Common myeloid progenitor, CD34-positive (primary cell): ENCODE data around the gene GNAL.

Source experiments
- CTCF ChIA-PET: fragments of 350-600 bp; sonication (Branson Sonifier 250); formaldehyde crosslinking; loops from one replicate; lab custom pipeline; 2021; ENCODE audit warnings: antibody characterized with exemption; lab: Charles Lee
- POLR2A ChIA-PET: fragments of 350-600 bp; sonication (Branson Sonifier 250); formaldehyde crosslinking; loops from one replicate; lab custom pipeline; 2021; ENCODE audit warnings: antibody characterized with exemption; lab: Charles Lee
- DNase-seq, 3 donors: peaks; one replicate each; pipeline versions ENCODE4 v3.0.0 to v3.0.0-alpha.2; 2013
- H3K27ac ChIP-seq, 2 experiments: 1 replicate in 1 of 2; 2 replicates in 1 of 2; pipeline ENCODE4 v1.7.0; 2013; ENCODE audit warnings: inconsistent platforms in 2 of 2, low read length in 2 of 2, mild to moderate bottlenecking in 2 of 2, low read depth in 1 of 2, moderate library complexity in 1 of 2; ENCODE audit not compliant: severe bottlenecking in 2 of 2, insufficient read depth in 1 of 2, poor library complexity in 1 of 2
- H3K27me3 ChIP-seq, 5 experiments: replicated peaks in 2 of 5; 1 replicate in 3 of 5; 2 replicates in 2 of 5; pipeline versions ENCODE4 v1.6.1 to v1.7.0; 2013; ENCODE audit warnings: low read length in 4 of 5, mild to moderate bottlenecking in 2 of 5, moderate library complexity in 2 of 5, inconsistent platforms in 1 of 5; ENCODE audit not compliant: insufficient read depth in 5 of 5, control insufficient read depth in 4 of 5
- H3K36me3 ChIP-seq, 4 experiments: 1 replicate in 2 of 4; 2 replicates in 2 of 4; pipeline versions ENCODE4 v1.6.1 to v1.7.0; 2013; ENCODE audit warnings: low read length in 3 of 4, control low read depth in 1 of 4, mild to moderate bottlenecking in 1 of 4; ENCODE audit not compliant: control insufficient read depth in 4 of 4, insufficient read depth in 4 of 4
- H3K4me1 ChIP-seq, 4 experiments: 1 replicate in 3 of 4; 2 replicates in 1 of 4; pipeline versions ENCODE4 v1.6.1 to v1.7.1; 2013; ENCODE audit warnings: low read length in 3 of 4, mild to moderate bottlenecking in 3 of 4, control low read depth in 1 of 4, inconsistent platforms in 1 of 4, moderate library complexity in 1 of 4; ENCODE audit not compliant: control insufficient read depth in 4 of 4, insufficient read depth in 4 of 4; ENCODE audit errors: control extremely low read depth in 1 of 4
- H3K4me3 ChIP-seq, 7 experiments: 1 replicate in 4 of 7; 2 replicates in 3 of 7; pipeline versions ENCODE4 v1.5.1 to v1.7.0; 2013; ENCODE audit warnings: mild to moderate bottlenecking in 7 of 7, low read length in 6 of 7, moderate library complexity in 6 of 7, inconsistent platforms in 2 of 7, low read depth in 2 of 7, control low read depth in 1 of 7; ENCODE audit not compliant: insufficient read depth in 4 of 7, control insufficient read depth in 1 of 7; ENCODE audit errors: extremely low read depth in 1 of 7
- H3K9me3 ChIP-seq, 5 experiments: 1 replicate in 4 of 5; 2 replicates in 1 of 5; pipeline versions ENCODE4 v1.6.1 to v1.7.1; 2013; ENCODE audit warnings: low read length in 4 of 5, mild to moderate bottlenecking in 2 of 5, inconsistent platforms in 1 of 5, low read depth in 1 of 5, moderate library complexity in 1 of 5; ENCODE audit not compliant: control insufficient read depth in 4 of 5, insufficient read depth in 2 of 5; ENCODE audit errors: control extremely low read depth in 1 of 5
- WGBS: methylation state at CpG from one replicate; pipeline ENCODE4 v1.1.5; 2013; ENCODE audit not compliant: insufficient coverage; 5-methylcytosine and 5-hydroxymethylcytosine counted together

Gene GNAL

GRCh38 chr18:11784674-11785304 is 95.7 kb downstream of the GNAL start:
- H3K36me3 ChIP-seq = no peaks in the 10 kb centered on the region
- H3K9me3 ChIP-seq = no peaks in the 10 kb centered on the region
- H3K4me1 ChIP-seq = peaks cover 0 to 2% (median 0%) of the 10 kb centered on the region in 4 experiments
- DNase-seq = no peak
- no peak overlapping the region for H3K4me3 ChIP-seq
- WGBS = 100% methylated on average over 2 of the region's 6 CpGs
- no peak overlapping the region for H3K27ac ChIP-seq
- CTCF ChIA-PET = no interaction called here
- POLR2A ChIA-PET = no interaction called here
- H3K27me3 ChIP-seq = peaks cover 0 to 9% (median 2%) of the 10 kb centered on the region in 5 experiments

- H3K4me1 ChIP-seq = peaks cover 0 to 2% (median 0%) of the 10 kb centered on the region in 4 experiments
- WGBS = 25% methylated on average over 6 of the region's 9 CpGs
- H3K9me3 ChIP-seq = no peaks in the 10 kb centered on the region
- no peak overlapping the region for H3K27ac ChIP-seq
- ChIA-PET CTCF (no interaction called here), POLR2A (no interaction called here)
- no peak for DNase-seq
- H3K36me3 ChIP-seq = no peaks in the 10 kb centered on the region
- peaks cover 0 to 6% (median 2%) of the 10 kb centered on the region in 5 experiments for H3K27me3 ChIP-seq
- no peak overlapping the region for H3K4me3 ChIP-seq
Measured at GRCh38 chr18:11785444-11786055, 96.5 kb downstream of the GNAL start.

- ChIA-PET POLR2A (no interaction called here), CTCF (interaction anchor here (0.8 to 1.4 kb wide), 2 partner anchors 8 to 53 kb away, joined by 3 read pairs; no protein-coding TSS in a partner anchor)
Measured at GRCh38 chr18:11789716-11790510, 100.8 kb downstream of the GNAL start.

GRCh38 chr18:11791131-11791530 is 102.1 kb downstream of the GNAL start:
- Histone ChIP-seq H3K4me1 (no peaks in the 10 kb centered on the region), H3K4me3 (no peak overlapping the region), H3K36me3 (no peaks in the 10 kb centered on the region), H3K27ac (no peak overlapping the region), H3K9me3 (no peaks in the 10 kb centered on the region), H3K27me3 (peaks cover 0 to 3% (median 0%) of the 10 kb centered on the region in 5 experiments)
- no peak for DNase-seq
- WGBS = 80% methylated on average over 3 of the region's 3 CpGs
- POLR2A ChIA-PET = no interaction called here
- CTCF ChIA-PET = interaction anchor here (0.9 to 1.4 kb wide), 3 partner anchors 9 to 63 kb away, joined by 3 read pairs; no protein-coding TSS in a partner anchor

More at GRCh38 chr18:11789716-11790510, 100.8 kb downstream of the GNAL start:
- H3K27me3 ChIP-seq = peaks cover 0 to 3% (median 0%) of the 10 kb centered on the region in 5 experiments
- no peak overlapping the region for H3K4me3 ChIP-seq
- WGBS = 93% methylated on average over 5 of the region's 7 CpGs
- no peaks in the 10 kb centered on the region for H3K36me3 ChIP-seq
- H3K4me1 ChIP-seq = peaks cover 0 to 2% (median 0%) of the 10 kb centered on the region in 4 experiments
- no peak overlapping the region for H3K27ac ChIP-seq
- no peak for DNase-seq
- H3K9me3 ChIP-seq = no peaks in the 10 kb centered on the region

GRCh38 chr18:11792632-11793031 is 103.6 kb downstream of the GNAL start:
- DNase-seq = no peak
- H3K4me1 ChIP-seq = no peaks in the 10 kb centered on the region
- no peaks in the 10 kb centered on the region for H3K9me3 ChIP-seq
- H3K4me3 ChIP-seq = no peak overlapping the region
- CTCF ChIA-PET = no interaction called here
- POLR2A ChIA-PET = no interaction called here
- H3K27ac ChIP-seq = no peak overlapping the region
- H3K36me3 ChIP-seq = no peaks in the 10 kb centered on the region
- peaks cover 0 to 3% (median 0%) of the 10 kb centered on the region in 5 experiments for H3K27me3 ChIP-seq

GRCh38 chr18:11794195-11794594 is 105.1 kb downstream of the GNAL start:
- POLR2A ChIA-PET = no interaction called here
- no peaks in the 10 kb centered on the region for H3K9me3 ChIP-seq
- peaks cover 0 to 3% (median 0%) of the 10 kb centered on the region in 5 experiments for H3K27me3 ChIP-seq
- H3K36me3 ChIP-seq = no peaks in the 10 kb centered on the region
- no peak overlapping the region for H3K4me3 ChIP-seq
- CTCF ChIA-PET = no interaction called here
- no peaks in the 10 kb centered on the region for H3K4me1 ChIP-seq
- WGBS = 93% methylated on average over 3 of the region's 3 CpGs
- DNase-seq = no peak
- no peak overlapping the region for H3K27ac ChIP-seq
